GM12865 (cell line): ENCODE data around the gene WDR45.

Source experiments
- DNase-seq: peaks from one replicate; pipeline ENCODE4 v3.0.0; 2010; ENCODE audit warnings: low read depth
- H3K4me3 ChIP-seq: 2 replicates; pipeline ENCODE4 v1.5.1; 2011; ENCODE audit warnings: mild to moderate bottlenecking, low read depth, low read length, control low read depth
- CTCF ChIP-seq: IDR thresholded peaks from 2 replicates; pipeline ENCODE4 v1.5.1; 2011; ENCODE audit warnings: low read length, control low read depth, low read depth, inconsistent platforms; ENCODE audit not compliant: insufficient read depth; ENCODE audit errors: missing control alignments

WDR45 gene

GRCh38 chrX:49077941-49078340 is 1.7 kb downstream of the WDR45 start:
- no peak for DNase-seq
- no peak overlapping the region for H3K4me3 ChIP-seq
- TF ChIP-seq CTCF = no peak

- no peak for TF ChIP-seq CTCF
- no peak overlapping the region for H3K4me3 ChIP-seq
- DNase-seq = no peak
Observed at GRCh38 chrX:49075347-49075746, 4.3 kb downstream of the WDR45 start.

- DNase-seq = peak; percentile 94
- peak within 1 kb of the TSS; percentile 67 for H3K4me3 ChIP-seq
- no peak for TF ChIP-seq CTCF
Observed at GRCh38 chrX:49073601-49074575, 5.8 kb downstream of the WDR45 start, which contains the start of gene PRAF2. PRAF2 (minus strand) TSS chrX:49074002; CDS start chrX:49073987, 15 bp downstream.

GRCh38 chrX:49072712-49073095 is 7.0 kb downstream of the WDR45 start:
- no peak for TF ChIP-seq CTCF
- no peak overlapping the region; the same call in 1 of the 2 replicates for H3K4me3 ChIP-seq
- no peak for DNase-seq

- H3K4me3 ChIP-seq = no peak overlapping the region
- DNase-seq = no peak
- TF ChIP-seq CTCF = no peak
Observed at GRCh38 chrX:49071877-49072711, 7.6 kb downstream of the WDR45 start.

- H3K4me3 ChIP-seq = no peak overlapping the region
- no peak for TF ChIP-seq CTCF
- no peak for DNase-seq
Observed at GRCh38 chrX:49070988-49071387, 8.7 kb downstream of the WDR45 start.
